CD4-positive, alpha-beta T cell treated with Interleukin-12 subunit alpha and Interleukin-12 subunit beta, for 1 hour (primary cell): ENCODE results near the gene VTN.

ENCODE experiments used
- DNase-seq: peaks from one replicate; pipeline ENCODE4 v3.0.0-alpha.2; 2020

VTN gene

GRCh38 chr17:28317966-28318758, 51.9 kb downstream of the VTN start:
- DNase-seq: no peak
